MM.1S (cell line): ENCODE measurements around the gene IMMP2L.

Source experiments
- DNase-seq: peaks from one replicate; pipeline ENCODE4 v3.0.0-alpha.2; 2015
- H2AFZ ChIP-seq: fragments of 300-600 bp; sonication (generic); 2 replicates; pipeline ENCODE4 v1.6.0; 2016; ENCODE audit warnings: antibody characterized with exemption, low read length
- H3F3A ChIP-seq: fragments of 300-600 bp; sonication (generic); 2 replicates; pipeline ENCODE4 v1.6.1; 2016; ENCODE audit warnings: mild to moderate bottlenecking, antibody characterized with exemption, low read length, moderate library complexity, mixed read lengths; ENCODE audit not compliant: insufficient read depth
- H3K27ac ChIP-seq: fragments of 300-600 bp; sonication (generic); 2 replicates; pipeline ENCODE4 v1.5.1; 2016; ENCODE audit warnings: mild to moderate bottlenecking, low read length
- H3K27me3 ChIP-seq: fragments of 300-600 bp; sonication (generic); replicated peaks from 2 replicates; pipeline ENCODE4 v1.6.0; 2016; ENCODE audit warnings: low read length; ENCODE audit not compliant: insufficient read depth
- H3K36me3 ChIP-seq: fragments of 300-600 bp; sonication (generic); replicated peaks from 2 replicates; pipeline ENCODE4 v1.6.1; 2016; ENCODE audit warnings: mild to moderate bottlenecking, low read length, mixed read lengths; ENCODE audit not compliant: insufficient read depth
- H3K4me1 ChIP-seq: fragments of 300-600 bp; sonication (generic); 2 replicates; pipeline ENCODE4 v1.6.1; 2016; ENCODE audit warnings: low read length, mixed read lengths
- H3K4me2 ChIP-seq: fragments of 300-600 bp; sonication (generic); 2 replicates; pipeline ENCODE4 v1.6.0; 2016; ENCODE audit warnings: low read depth, low read length
- H3K4me3 ChIP-seq: fragments of 300-600 bp; sonication (generic); 2 replicates; pipeline ENCODE4 v1.5.1; 2016; ENCODE audit warnings: low read length, mixed read lengths
- H3K79me2 ChIP-seq: fragments of 300-600 bp; sonication (generic); 2 replicates; pipeline ENCODE4 v1.6.1; 2016; ENCODE audit warnings: mixed run types, low read length, mixed read lengths
- H3K9ac ChIP-seq: fragments of 300-600 bp; sonication (generic); 2 replicates; pipeline ENCODE4 v1.6.1; 2016; ENCODE audit warnings: low read length, mixed read lengths
- H3K9me2 ChIP-seq: fragments of 300-600 bp; sonication (generic); replicated peaks from 2 replicates; pipeline ENCODE4 v1.6.1; 2016; ENCODE audit warnings: mild to moderate bottlenecking, low read length, mixed read lengths; ENCODE audit not compliant: insufficient read depth
- H3K9me3 ChIP-seq: fragments of 300-600 bp; sonication (generic); replicated peaks from 2 replicates; pipeline ENCODE4 v1.6.1; 2016; ENCODE audit warnings: mild to moderate bottlenecking, low read length, mixed read lengths; ENCODE audit not compliant: insufficient read depth
- H4K20me1 ChIP-seq: fragments of 300-600 bp; sonication (generic); 2 replicates; pipeline ENCODE4 v1.6.1; 2016; ENCODE audit warnings: mild to moderate bottlenecking, low read length, moderate library complexity, mixed read lengths; ENCODE audit not compliant: insufficient read depth
- CTCF ChIP-seq: fragments of 300-600 bp; sonication (generic); IDR thresholded peaks from 2 replicates; pipeline ENCODE4 v1.5.1; 2016; ENCODE audit warnings: antibody characterized with exemption, low read length, mixed read lengths
- EZH2 ChIP-seq: fragments of 300-600 bp; sonication (generic); optimal IDR thresholded peaks from 2 replicates; pipeline ENCODE3; 2017; ENCODE audit warnings: low read depth, mild to moderate bottlenecking, antibody characterized with exemption, low read length, mixed read lengths
- EZH2phosphoT487 ChIP-seq: fragments of 300-600 bp; sonication (generic); IDR thresholded peaks from 2 replicates; pipeline ENCODE4 v1.6.1; 2018; ENCODE audit warnings: antibody characterized with exemption, low read length

The IMMP2L gene

GRCh38 chr7:110621289-110621688 lies 941.0 kb downstream of the IMMP2L start:
- Histone ChIP-seq H2AFZ (no peak overlapping the region), H3K9ac (no peak overlapping the region), H3K9me2 (no peaks in the 10 kb centered on the region), H3K79me2 (no peaks in the 10 kb centered on the region), H3F3A (no peaks in the 10 kb centered on the region), H3K9me3 (no peaks in the 10 kb centered on the region), H3K4me3 (no peak overlapping the region), H3K36me3 (no peaks in the 10 kb centered on the region), H3K27ac (no peak overlapping the region), H3K4me1 (no peaks in the 10 kb centered on the region), H3K4me2 (no peak overlapping the region), H4K20me1 (no peaks in the 10 kb centered on the region), H3K27me3 (no peaks in the 10 kb centered on the region)
- no peak for DNase-seq
- TF ChIP-seq EZH2phosphoT487: no peak
- no peak for TF ChIP-seq EZH2
- no peak for TF ChIP-seq CTCF

DNA sequence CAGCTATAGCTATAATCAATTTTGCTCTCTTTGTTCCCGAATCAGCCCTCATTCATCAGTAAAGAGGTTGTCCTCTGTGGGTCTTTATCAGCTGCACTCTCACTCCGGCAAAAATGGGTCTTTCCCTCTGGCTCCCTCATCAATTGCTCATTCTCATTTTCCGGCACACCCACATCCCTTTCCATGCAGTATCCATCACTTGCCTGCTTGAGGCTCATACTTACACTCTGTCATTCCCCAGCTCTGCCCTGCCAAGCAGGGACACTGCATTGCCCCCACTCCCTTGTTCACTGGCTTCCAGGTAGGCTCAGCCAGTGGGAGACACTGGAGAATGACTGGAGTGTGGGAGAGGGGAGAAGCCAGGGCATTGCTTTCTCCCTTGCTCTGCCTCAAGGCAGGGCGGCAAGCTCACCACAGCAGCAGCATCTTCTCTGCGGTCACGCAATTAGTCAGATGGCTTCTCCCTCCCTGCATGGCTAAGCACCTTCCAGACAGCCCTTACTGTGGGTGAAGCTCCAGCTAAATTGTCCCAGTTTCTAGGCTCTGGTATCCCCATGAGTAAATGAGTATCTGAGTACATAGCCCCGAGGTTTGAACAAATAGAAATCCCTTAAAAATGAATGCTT lies 942.1 kb downstream of the IMMP2L start:
- no peak for DNase-seq
- Histone ChIP-seq H2AFZ (no peak overlapping the region), H3K27me3 (no peaks in the 10 kb centered on the region)

More for the DNA sequence above, 942.1 kb downstream of the IMMP2L start:
- H3K9ac ChIP-seq: no peak overlapping the region
- H3K4me2 ChIP-seq: no peak overlapping the region
- no peaks in the 10 kb centered on the region for H3K9me2 ChIP-seq
- H3K4me3 ChIP-seq: no peak overlapping the region
- no peaks in the 10 kb centered on the region for H3K4me1 ChIP-seq
- H4K20me1 ChIP-seq: no peaks in the 10 kb centered on the region
- H3K27ac ChIP-seq: no peak overlapping the region
- no peaks in the 10 kb centered on the region for H3K9me3 ChIP-seq
- H3K36me3 ChIP-seq: no peaks in the 10 kb centered on the region
- no peaks in the 10 kb centered on the region for H3F3A ChIP-seq
- no peak for TF ChIP-seq EZH2phosphoT487
- no peak for TF ChIP-seq EZH2
- TF ChIP-seq CTCF: no peak
- no peaks in the 10 kb centered on the region for H3K79me2 ChIP-seq
